Loucy (cell line): Measurements from ENCODE around the gene MRPS2.

Source experiments
- H2AFZ ChIP-seq: fragments of 200-600 bp; sonication (generic); 2 replicates; pipeline ENCODE4 v1.6.0; 2016; ENCODE audit warnings: antibody characterized with exemption, mild to moderate bottlenecking, low read length, moderate library complexity
- H3F3A ChIP-seq: fragments of 200-600 bp; 2 replicates; pipeline ENCODE4 v1.6.0; 2016; ENCODE audit warnings: antibody characterized with exemption, low read depth, mild to moderate bottlenecking
- H3K27me3 ChIP-seq: fragments of 200-600 bp; sonication (generic); 2 replicates; pipeline ENCODE4 v1.6.1; 2014; ENCODE audit warnings: low read length, mild to moderate bottlenecking; ENCODE audit not compliant: insufficient read depth, poor library complexity, severe bottlenecking
- H3K36me3 ChIP-seq: fragments of 200-600 bp; sonication (generic); 2 replicates; pipeline ENCODE4 v1.6.1; 2016; ENCODE audit warnings: low read length; ENCODE audit not compliant: insufficient read depth
- H3K4me1 ChIP-seq: fragments of 200-600 bp; sonication (generic); 2 replicates; pipeline ENCODE4 v1.5.1; 2014; ENCODE audit warnings: low read length, mild to moderate bottlenecking; ENCODE audit not compliant: insufficient read depth, poor library complexity, severe bottlenecking
- H3K4me2 ChIP-seq: fragments of 200-600 bp; sonication (generic); 2 replicates; pipeline ENCODE4 v1.6.0; 2014; ENCODE audit warnings: antibody characterized with exemption, low read length, low read depth, mild to moderate bottlenecking; ENCODE audit not compliant: poor library complexity, severe bottlenecking
- H3K4me3 ChIP-seq: fragments of 200-600 bp; sonication (generic); 2 replicates; pipeline ENCODE4 v1.5.1; 2014; ENCODE audit warnings: low read length, mild to moderate bottlenecking, mixed read lengths; ENCODE audit not compliant: poor library complexity, severe bottlenecking
- H3K79me2 ChIP-seq: fragments of 200-600 bp; sonication (generic); 2 replicates; pipeline ENCODE4 v1.6.1; 2014; ENCODE audit warnings: low read length; ENCODE audit not compliant: insufficient read depth
- H3K9ac ChIP-seq: fragments of 200-600 bp; sonication (generic); 2 replicates; pipeline ENCODE4 v1.6.0; 2014; ENCODE audit warnings: mild to moderate bottlenecking, low read depth, low read length, moderate library complexity; ENCODE audit not compliant: poor library complexity, severe bottlenecking
- H3K9me2 ChIP-seq: fragments of 200-600 bp; sonication (generic); replicated peaks from 2 replicates; pipeline ENCODE4 v1.6.1; 2016; ENCODE audit warnings: low read depth, low read length, mixed read lengths
- H3K9me3 ChIP-seq: fragments of 200-600 bp; sonication (generic); 2 replicates; pipeline ENCODE4 v1.6.1; 2014; ENCODE audit warnings: mild to moderate bottlenecking, antibody characterized with exemption, low read length, low read depth; ENCODE audit not compliant: insufficient read depth
- H4K20me1 ChIP-seq: fragments of 200-600 bp; sonication (generic); 2 replicates; pipeline ENCODE4 v1.6.0; 2014; ENCODE audit warnings: antibody characterized with exemption, low read length, mild to moderate bottlenecking; ENCODE audit not compliant: insufficient read depth, poor library complexity, severe bottlenecking
- EZH2phosphoT487 ChIP-seq: fragments of 200-600 bp; IDR thresholded peaks from 2 replicates; pipeline ENCODE4 v1.6.1; 2018; ENCODE audit warnings: antibody characterized with exemption, mild to moderate bottlenecking, moderate library complexity, borderline replicate concordance
- TF ChIP-seq, protein P1 (sequence below): fragments of 200-600 bp; sonication (generic); conservative IDR thresholded peaks from 2 replicates; pipeline ENCODE4 v1.5.1; 2014; ENCODE audit warnings: mild to moderate bottlenecking, antibody characterized with exemption, low read length

The MRPS2 gene

GRCh38 chr9:135482015-135482754, 18.3 kb upstream of the MRPS2 start:
- Histone ChIP-seq H3K9me3 (no peaks in the 10 kb centered on the region), H3F3A (no peaks in the 10 kb centered on the region), H3K79me2 (no peaks in the 10 kb centered on the region), H3K4me3 (no peak overlapping the region), H3K27me3 (no peaks in the 10 kb centered on the region), H3K9me2 (no peaks in the 10 kb centered on the region), H2AFZ (no peak overlapping the region), H4K20me1 (no peaks in the 10 kb centered on the region), H3K36me3 (no peaks in the 10 kb centered on the region), H3K4me1 (no peaks in the 10 kb centered on the region), H3K9ac (no peak overlapping the region), H3K4me2 (no peak overlapping the region)
- no peak for TF ChIP-seq EZH2phosphoT487
- TF ChIP-seq, protein P1, sequence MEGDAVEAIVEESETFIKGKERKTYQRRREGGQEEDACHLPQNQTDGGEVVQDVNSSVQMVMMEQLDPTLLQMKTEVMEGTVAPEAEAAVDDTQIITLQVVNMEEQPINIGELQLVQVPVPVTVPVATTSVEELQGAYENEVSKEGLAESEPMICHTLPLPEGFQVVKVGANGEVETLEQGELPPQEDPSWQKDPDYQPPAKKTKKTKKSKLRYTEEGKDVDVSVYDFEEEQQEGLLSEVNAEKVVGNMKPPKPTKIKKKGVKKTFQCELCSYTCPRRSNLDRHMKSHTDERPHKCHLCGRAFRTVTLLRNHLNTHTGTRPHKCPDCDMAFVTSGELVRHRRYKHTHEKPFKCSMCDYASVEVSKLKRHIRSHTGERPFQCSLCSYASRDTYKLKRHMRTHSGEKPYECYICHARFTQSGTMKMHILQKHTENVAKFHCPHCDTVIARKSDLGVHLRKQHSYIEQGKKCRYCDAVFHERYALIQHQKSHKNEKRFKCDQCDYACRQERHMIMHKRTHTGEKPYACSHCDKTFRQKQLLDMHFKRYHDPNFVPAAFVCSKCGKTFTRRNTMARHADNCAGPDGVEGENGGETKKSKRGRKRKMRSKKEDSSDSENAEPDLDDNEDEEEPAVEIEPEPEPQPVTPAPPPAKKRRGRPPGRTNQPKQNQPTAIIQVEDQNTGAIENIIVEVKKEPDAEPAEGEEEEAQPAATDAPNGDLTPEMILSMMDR, result no peak

GRCh38 chr9:135484460-135485277, 15.8 kb upstream of the MRPS2 start:
- H3K79me2 ChIP-seq, result no peaks in the 10 kb centered on the region
- no peaks in the 10 kb centered on the region for H3K36me3 ChIP-seq
- no peak overlapping the region for H3K4me2 ChIP-seq
- no peak for TF ChIP-seq EZH2phosphoT487
- TF ChIP-seq, protein P1, result no peak
- no peak overlapping the region for H3K4me3 ChIP-seq
- no peak overlapping the region for H3K9ac ChIP-seq
- H3F3A ChIP-seq, result no peaks in the 10 kb centered on the region
- H2AFZ ChIP-seq, result no peak overlapping the region
- no peaks in the 10 kb centered on the region for H3K4me1 ChIP-seq
- no peaks in the 10 kb centered on the region for H4K20me1 ChIP-seq
- no peaks in the 10 kb centered on the region for H3K9me3 ChIP-seq
- no peaks in the 10 kb centered on the region for H3K9me2 ChIP-seq
- H3K27me3 ChIP-seq, result no peaks in the 10 kb centered on the region

DNA sequence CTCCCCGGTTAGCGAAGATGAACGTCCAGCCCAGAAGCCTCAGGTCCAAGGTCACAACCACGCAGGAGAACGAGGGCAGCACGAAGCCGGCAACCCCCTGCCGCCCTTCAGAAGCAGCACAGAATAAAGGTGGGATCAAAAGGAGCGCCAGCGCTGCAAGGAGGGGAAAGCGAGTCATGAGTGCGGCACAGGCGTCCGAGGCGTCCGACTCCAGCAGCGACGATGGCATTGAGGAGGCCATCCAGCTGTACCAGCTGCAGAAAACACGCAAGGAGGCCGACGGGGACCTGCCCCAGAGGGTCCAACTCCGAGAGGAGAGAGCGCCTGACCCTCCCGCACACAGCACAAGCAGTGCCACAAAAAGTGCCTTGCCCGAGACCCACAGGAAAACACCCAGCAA, 15.1 kb upstream of the MRPS2 start:
- Histone ChIP-seq H3F3A (no peaks in the 10 kb centered on the region), H3K79me2 (no peaks in the 10 kb centered on the region), H3K27me3 (no peaks in the 10 kb centered on the region), H3K36me3 (no peaks in the 10 kb centered on the region), H3K9me3 (no peaks in the 10 kb centered on the region), H2AFZ (no peak overlapping the region), H3K4me2 (no peak overlapping the region), H3K9ac (no peak overlapping the region), H4K20me1 (no peaks in the 10 kb centered on the region), H3K9me2 (no peaks in the 10 kb centered on the region), H3K4me3 (no peak overlapping the region), H3K4me1 (no peaks in the 10 kb centered on the region)
- no peak for TF ChIP-seq EZH2phosphoT487
- TF ChIP-seq, protein P1, result no peak
